Neural cell (in vitro differentiated cells): ENCODE measurements around the gene MOB3B.

Experiments used
- CTCF ChIP-seq: fragments of 450-650 bp; IDR thresholded peaks from 2 replicates; pipeline ENCODE4 v1.5.1; 2014; ENCODE audit warnings: antibody characterized with exemption, mild to moderate bottlenecking, moderate library complexity; ENCODE audit not compliant: poor library complexity, severe bottlenecking
- EP300 ChIP-seq: fragments of 450-650 bp; conservative IDR thresholded peaks from 2 replicates; pipeline ENCODE4 v1.6.1; 2014; ENCODE audit warnings: antibody characterized with exemption, mild to moderate bottlenecking, moderate library complexity; ENCODE audit not compliant: poor library complexity, severe bottlenecking

- no peak for TF ChIP-seq CTCF
- TF ChIP-seq EP300 = no peak
These were observed 161.7 kb downstream of the MOB3B start for GRCh38 chr9:27367921-27368315.
